WTC11 (cell line): ENCODE results near the gene CCDC107.

Experiments
- ZNF121 ChIP-seq: sonication (generic); formaldehyde crosslinking; IDR thresholded peaks from 2 replicates; pipeline ENCODE4 v1.8.0; 2023; ENCODE audit warnings: missing genetic modification reagents
- TF ChIP-seq, protein P1 (sequence below): fragments of 200-600 bp; IDR thresholded peaks from 2 replicates; pipeline ENCODE4 v1.8.0; 2022; ENCODE audit warnings: antibody characterized with exemption

DNA sequence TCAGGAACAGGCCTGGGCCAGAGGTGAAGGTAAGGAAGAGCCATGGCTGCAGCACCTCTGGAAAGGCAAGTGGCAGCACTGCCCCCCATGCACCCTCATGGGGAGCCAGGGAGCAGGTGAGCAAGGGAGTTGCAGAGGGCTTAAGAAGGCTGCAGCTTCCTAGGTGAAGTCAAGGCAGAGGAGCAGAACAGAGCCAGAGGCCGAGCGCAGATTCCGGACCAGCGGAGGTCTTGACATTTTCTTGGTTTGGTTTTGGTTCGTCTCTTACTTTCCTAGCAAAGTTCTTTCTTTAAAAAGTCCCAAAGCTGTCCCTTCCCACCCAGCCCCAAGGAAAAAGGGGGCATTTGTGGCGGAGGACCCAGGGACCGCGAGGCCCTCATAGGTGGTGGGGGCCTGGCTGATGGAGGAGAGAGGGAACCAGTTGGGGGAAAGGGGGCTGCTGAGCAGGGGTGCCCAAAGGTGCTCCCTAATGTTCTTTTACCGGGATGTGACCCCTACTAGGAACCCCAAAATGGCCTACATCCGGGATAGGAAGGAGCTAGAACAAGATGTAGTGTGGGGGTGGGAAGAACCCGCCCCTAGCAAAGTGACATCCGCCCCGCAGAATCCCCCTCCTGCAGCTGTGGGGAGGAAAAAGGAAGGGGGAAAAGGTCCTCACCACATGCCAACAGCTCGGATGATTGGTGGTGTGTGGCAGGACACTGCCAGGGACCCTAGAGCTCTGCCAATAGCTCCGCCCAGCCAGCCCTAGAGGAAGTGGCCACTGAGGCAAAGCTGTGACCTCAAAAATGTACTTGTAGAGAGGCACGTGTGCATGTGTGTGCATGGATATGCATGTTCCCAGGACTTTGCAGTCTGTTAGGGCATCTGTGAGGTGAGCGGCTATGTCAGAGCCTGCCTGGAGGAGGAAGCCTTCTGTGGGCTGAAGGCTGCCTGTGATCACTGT is 39.0 kb upstream of the CCDC107 start:
- TF ChIP-seq, protein P1, sequence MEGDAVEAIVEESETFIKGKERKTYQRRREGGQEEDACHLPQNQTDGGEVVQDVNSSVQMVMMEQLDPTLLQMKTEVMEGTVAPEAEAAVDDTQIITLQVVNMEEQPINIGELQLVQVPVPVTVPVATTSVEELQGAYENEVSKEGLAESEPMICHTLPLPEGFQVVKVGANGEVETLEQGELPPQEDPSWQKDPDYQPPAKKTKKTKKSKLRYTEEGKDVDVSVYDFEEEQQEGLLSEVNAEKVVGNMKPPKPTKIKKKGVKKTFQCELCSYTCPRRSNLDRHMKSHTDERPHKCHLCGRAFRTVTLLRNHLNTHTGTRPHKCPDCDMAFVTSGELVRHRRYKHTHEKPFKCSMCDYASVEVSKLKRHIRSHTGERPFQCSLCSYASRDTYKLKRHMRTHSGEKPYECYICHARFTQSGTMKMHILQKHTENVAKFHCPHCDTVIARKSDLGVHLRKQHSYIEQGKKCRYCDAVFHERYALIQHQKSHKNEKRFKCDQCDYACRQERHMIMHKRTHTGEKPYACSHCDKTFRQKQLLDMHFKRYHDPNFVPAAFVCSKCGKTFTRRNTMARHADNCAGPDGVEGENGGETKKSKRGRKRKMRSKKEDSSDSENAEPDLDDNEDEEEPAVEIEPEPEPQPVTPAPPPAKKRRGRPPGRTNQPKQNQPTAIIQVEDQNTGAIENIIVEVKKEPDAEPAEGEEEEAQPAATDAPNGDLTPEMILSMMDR, result no peak
- no peak for TF ChIP-seq ZNF121
